Endodermal cell (in vitro differentiated cells): ENCODE data around the gene DIRAS3. TPM values are rescaled to one million over a fixed set of nuclear protein-coding genes. Genes with fewer than 3 reads are reported as not detected.

Experiments used
- DNase-seq: peaks from one replicate; pipeline ENCODE4 v3.0.0-alpha.2; 2017
- H3K27ac ChIP-seq: 2 replicates; pipeline ENCODE4 v1.5.1; 2013; ENCODE audit warnings: mild to moderate bottlenecking, low read depth, low read length, moderate library complexity
- H3K27me3 ChIP-seq: 2 replicates; pipeline ENCODE4 v1.6.1; 2013; ENCODE audit warnings: mild to moderate bottlenecking, low read length, moderate library complexity; ENCODE audit not compliant: insufficient read depth, control insufficient read depth, poor library complexity, severe bottlenecking
- H3K36me3 ChIP-seq: 2 replicates; pipeline ENCODE4 v1.7.0; 2013; ENCODE audit warnings: mild to moderate bottlenecking, low read length, moderate library complexity; ENCODE audit not compliant: control insufficient read depth, insufficient read depth
- H3K4me1 ChIP-seq: one replicate; pipeline ENCODE4 v1.7.0; 2013; ENCODE audit warnings: low read length; ENCODE audit not compliant: control insufficient read depth, insufficient read depth
- H3K4me3 ChIP-seq: 2 replicates; pipeline ENCODE4 v1.5.1; 2013; ENCODE audit warnings: mild to moderate bottlenecking, low read length, moderate library complexity
- H3K9ac ChIP-seq: 2 replicates; pipeline ENCODE4 v1.6.1; 2013; ENCODE audit warnings: mild to moderate bottlenecking, low read length, moderate library complexity; ENCODE audit not compliant: poor library complexity, severe bottlenecking; ENCODE audit errors: extremely low read depth
- H3K9me3 ChIP-seq: 2 replicates; pipeline ENCODE4 v1.6.1; 2013; ENCODE audit warnings: mild to moderate bottlenecking, low read length, moderate library complexity; ENCODE audit not compliant: control insufficient read depth
- H3K27ac Mint-ChIP-seq: 2 replicates; pipeline ENCODE4 v1.8.0; 2020; ENCODE audit warnings: mixed read lengths
- H3K27me3 Mint-ChIP-seq: 2 replicates; pipeline ENCODE4 v1.8.0; 2021; ENCODE audit warnings: mild to moderate bottlenecking, mixed read lengths; ENCODE audit not compliant: insufficient read depth
- H3K36me3 Mint-ChIP-seq: 2 replicates; pipeline ENCODE4 v1.8.0; 2020; ENCODE audit warnings: low read depth, mixed read lengths
- H3K4me1 Mint-ChIP-seq: 2 replicates; pipeline ENCODE4 v1.8.0; 2020; ENCODE audit warnings: mixed read lengths
- H3K4me3 Mint-ChIP-seq: 2 replicates; pipeline ENCODE4 v1.8.0; 2020; ENCODE audit warnings: mild to moderate bottlenecking, moderate library complexity, mixed read lengths
- H3K9me3 Mint-ChIP-seq: 2 replicates; pipeline ENCODE4 v1.8.0; 2020; ENCODE audit warnings: mild to moderate bottlenecking, mixed read lengths
- WGBS, 2 experiments: methylation state at CpG; one replicate each; pipeline versions ENCODE4 v1.1.5 to v1.1.7; 2013; ENCODE audit warnings: missing lambda C conversion rate in 2 of 2, mixed read lengths in 1 of 2; ENCODE audit not compliant: insufficient coverage in 1 of 2, insufficient read length in 1 of 2; 5-methylcytosine and 5-hydroxymethylcytosine counted together
- total RNA-seq, 2 donors: library from RNA; stranded (reverse); fragmentation: NEBNext Ultra II Directional in 1 of 2; extraction: Animal tissue kit (Norgen Biotek cat#: 25700) in 1 of 2; gene quantifications; 2 replicates in 1 of 2; 3 replicates in 1 of 2; pipeline ENCODE4 v1.2.1, GENCODE V29; 2021
- TF ChIP-seq, protein P1 (sequence below): fragments of 200-600 bp; sonication (generic); conservative IDR thresholded peaks from 2 replicates; pipeline ENCODE4 v1.5.0; 2021; ENCODE audit warnings: antibody characterized with exemption, mild to moderate bottlenecking

The DIRAS3 gene
- total RNA-seq, 2 donors from 2014 or later = 0.35 to 0.84 TPM

DNA sequence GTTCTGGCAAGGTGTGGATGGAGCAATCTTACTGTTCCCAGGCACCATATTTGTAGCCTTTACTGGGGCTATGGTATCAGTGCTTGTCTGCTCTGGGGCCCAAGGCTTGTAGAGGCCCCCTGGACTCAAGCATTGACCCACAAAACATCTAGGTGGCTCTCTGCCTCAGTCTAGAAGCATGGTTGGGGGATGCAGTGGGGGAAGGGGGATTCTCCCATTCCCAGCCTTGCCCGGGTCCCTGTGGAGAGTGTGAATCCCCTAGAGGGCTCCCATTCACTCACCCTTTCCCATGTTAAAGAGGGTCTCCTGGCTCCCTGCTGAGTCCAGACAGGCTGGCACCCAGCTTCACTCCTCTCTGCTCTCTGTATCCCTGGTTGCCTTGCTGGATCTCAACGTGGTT is 28.2 kb upstream of the DIRAS3 start:
- no peaks in the 10 kb centered on the region for H3K4me1 ChIP-seq
- H3K4me1 Mint-ChIP-seq = peaks cover 4% of the 10 kb centered on the region
- no peaks in the 10 kb centered on the region for H3K27me3 Mint-ChIP-seq
- H3K4me3 Mint-ChIP-seq = no peak overlapping the region
- no peaks in the 10 kb centered on the region for H3K36me3 Mint-ChIP-seq
- H3K27ac ChIP-seq = no peak overlapping the region
- no peak overlapping the region for H3K9ac ChIP-seq
- no peaks in the 10 kb centered on the region for H3K27me3 ChIP-seq
- TF ChIP-seq, protein P1, sequence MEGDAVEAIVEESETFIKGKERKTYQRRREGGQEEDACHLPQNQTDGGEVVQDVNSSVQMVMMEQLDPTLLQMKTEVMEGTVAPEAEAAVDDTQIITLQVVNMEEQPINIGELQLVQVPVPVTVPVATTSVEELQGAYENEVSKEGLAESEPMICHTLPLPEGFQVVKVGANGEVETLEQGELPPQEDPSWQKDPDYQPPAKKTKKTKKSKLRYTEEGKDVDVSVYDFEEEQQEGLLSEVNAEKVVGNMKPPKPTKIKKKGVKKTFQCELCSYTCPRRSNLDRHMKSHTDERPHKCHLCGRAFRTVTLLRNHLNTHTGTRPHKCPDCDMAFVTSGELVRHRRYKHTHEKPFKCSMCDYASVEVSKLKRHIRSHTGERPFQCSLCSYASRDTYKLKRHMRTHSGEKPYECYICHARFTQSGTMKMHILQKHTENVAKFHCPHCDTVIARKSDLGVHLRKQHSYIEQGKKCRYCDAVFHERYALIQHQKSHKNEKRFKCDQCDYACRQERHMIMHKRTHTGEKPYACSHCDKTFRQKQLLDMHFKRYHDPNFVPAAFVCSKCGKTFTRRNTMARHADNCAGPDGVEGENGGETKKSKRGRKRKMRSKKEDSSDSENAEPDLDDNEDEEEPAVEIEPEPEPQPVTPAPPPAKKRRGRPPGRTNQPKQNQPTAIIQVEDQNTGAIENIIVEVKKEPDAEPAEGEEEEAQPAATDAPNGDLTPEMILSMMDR = no peak
- H3K27ac Mint-ChIP-seq = peak overlapping the region; percentile 42
- H3K4me3 ChIP-seq = no peak overlapping the region
- peak; percentile 52 for DNase-seq
- peaks cover 3% of the 10 kb centered on the region for H3K9me3 Mint-ChIP-seq
- no peaks in the 10 kb centered on the region for H3K9me3 ChIP-seq
- H3K36me3 ChIP-seq = no peaks in the 10 kb centered on the region
- WGBS, 2 experiments = 75 to 78% methylated on average over 1 to 2 of the region's 2 CpGs

DNA sequence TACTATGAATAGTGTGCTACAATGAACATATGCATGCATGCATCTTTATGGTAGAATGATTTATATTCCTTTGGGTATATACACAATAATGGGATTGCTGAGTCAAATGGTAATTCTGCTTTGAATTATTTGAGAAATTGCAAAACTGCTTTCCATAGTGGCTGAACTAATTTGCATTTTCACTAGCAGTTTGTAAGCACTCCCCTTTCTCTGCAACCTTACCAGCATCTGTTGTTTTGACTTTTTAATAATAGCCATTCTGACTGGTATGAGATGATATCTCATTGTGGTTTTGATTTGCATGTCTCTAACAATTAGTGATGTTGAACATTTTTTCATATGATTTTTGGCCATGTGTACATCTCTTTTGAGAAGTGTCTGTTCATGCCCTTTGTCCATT is 24.0 kb upstream of the DIRAS3 start:
- H3K4me1 Mint-ChIP-seq = peaks cover 4% of the 10 kb centered on the region

DNA sequence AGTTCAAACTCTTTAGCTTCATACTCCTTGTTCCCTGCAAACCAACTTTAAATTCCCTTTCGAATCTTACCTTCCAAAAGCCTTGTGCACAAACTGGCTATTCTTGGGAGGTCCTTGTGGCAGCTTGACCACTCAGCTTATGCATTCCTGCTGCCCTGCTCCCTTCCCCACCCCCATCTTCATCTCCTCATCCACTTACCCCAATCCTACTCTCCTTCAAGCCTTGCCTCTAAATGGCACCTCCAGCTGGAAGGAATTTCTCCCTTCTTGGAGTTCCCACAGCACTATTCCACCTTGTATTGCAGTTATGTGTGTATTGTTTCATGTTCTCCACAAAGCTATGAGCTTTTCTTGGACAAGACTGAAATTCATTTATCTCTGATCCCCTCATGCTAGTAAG is 15.3 kb upstream of the DIRAS3 start:
- TF ChIP-seq, protein P1 = no peak
- no peaks in the 10 kb centered on the region for H3K36me3 Mint-ChIP-seq
- H3K9me3 ChIP-seq = no peaks in the 10 kb centered on the region
- no peak overlapping the region for H3K4me3 ChIP-seq
- H3K27ac ChIP-seq = no peak overlapping the region
- 91 to 100% methylated on average over 1 of the region's 1 CpG for WGBS, 2 experiments
- H3K4me1 Mint-ChIP-seq = peaks cover 3% of the 10 kb centered on the region
- no peaks in the 10 kb centered on the region for H3K27me3 ChIP-seq
- no peak overlapping the region for H3K27ac Mint-ChIP-seq
- no peaks in the 10 kb centered on the region for H3K27me3 Mint-ChIP-seq
- H3K9me3 Mint-ChIP-seq = no peaks in the 10 kb centered on the region
- H3K4me1 ChIP-seq = no peaks in the 10 kb centered on the region
- no peak for DNase-seq
- no peak overlapping the region for H3K4me3 Mint-ChIP-seq
- H3K9ac ChIP-seq = no peak overlapping the region
- no peaks in the 10 kb centered on the region for H3K36me3 ChIP-seq

More for the DNA sequence above, 24.0 kb upstream of the DIRAS3 start:
- Mint-ChIP-seq H3K36me3 (no peaks in the 10 kb centered on the region), H3K27ac (no peak overlapping the region), H3K4me3 (no peak overlapping the region), H3K9me3 (peaks cover 3% of the 10 kb centered on the region), H3K27me3 (no peaks in the 10 kb centered on the region)
- H3K27ac ChIP-seq = no peak overlapping the region
- no peaks in the 10 kb centered on the region for H3K36me3 ChIP-seq
- H3K27me3 ChIP-seq = no peaks in the 10 kb centered on the region
- H3K4me3 ChIP-seq = no peak overlapping the region
- no peak overlapping the region for H3K9ac ChIP-seq
- TF ChIP-seq, protein P1 = no peak
- DNase-seq = no peak
- H3K9me3 ChIP-seq = no peaks in the 10 kb centered on the region
- H3K4me1 ChIP-seq = no peaks in the 10 kb centered on the region
